Left colon (tissue), 2 donors: ENCODE results near the gene ESYT2. TPM values are rescaled to one million over a fixed set of nuclear protein-coding genes. Genes with fewer than 3 reads are reported as not detected.

ENCODE experiments used
- ATAC-seq: fragments of 200-7000 bp; cut with Tn5 transposase; one replicate; pipeline ENCODE4 v1.9.1; 2020; ENCODE audit warnings: mild to moderate bottlenecking, moderate library complexity
- DNase-seq, 2 donors: peaks; one replicate each; pipeline ENCODE4 v3.0.0-alpha.2; 2020
- intact Hi-C, 2 donors: fragments of 100-400 bp; cut with DNase I in 1 of 2; cut with micrococcal nuclease in 1 of 2; formaldehyde crosslinking; loops; one replicate each; pipeline versions ENCODE4 v1.11.2 to v1.14.0; 2022; cut with DNase I, micrococcal nuclease
- total RNA-seq, 2 donors: library from RNA; stranded (reverse); fragmentation: NEBNext Ultra II Directional; extraction: Animal tissue kit (Norgen Biotek cat#: 25700); gene quantifications; one replicate each; pipeline ENCODE4 v1.2.1, GENCODE V29; 2021
- donor health status: DM: no; HTN: no; CAD: no.
- donor health status: DM: yes; HTN: yes; CAD: no.

ESYT2 gene
- total RNA-seq, 2 donors from 2014 or later, result 68.8 to 86.0 TPM

GRCh38 chr7:158740013-158740656 lies 89.2 kb downstream of the ESYT2 start:
- DNase-seq (peak in 1 of 2 donors; percentile 53), ATAC-seq (no peak)
- intact Hi-C loops, result no loop called here

GRCh38 chr7:158738841-158739240 lies 90.5 kb downstream of the ESYT2 start:
- DNase-seq (no peak), ATAC-seq (no peak)
- intact Hi-C loops, result no loop called here

- intact Hi-C loops, result no loop called here
These were observed 92.1 kb downstream of the ESYT2 start for GRCh38 chr7:158737064-158737695.

GRCh38 chr7:158735935-158736334 lies 93.4 kb downstream of the ESYT2 start:
- no peak for ATAC-seq
- intact Hi-C loops, result no loop called here
- no peak for DNase-seq

More at GRCh38 chr7:158737064-158737695, 92.1 kb downstream of the ESYT2 start:
- ATAC-seq (no peak), DNase-seq (no peak)

- no peak for ATAC-seq
These were observed 94.4 kb downstream of the ESYT2 start for GRCh38 chr7:158734861-158735260.

GRCh38 chr7:158733775-158734494 lies 95.4 kb downstream of the ESYT2 start:
- intact Hi-C loops, result no loop called here
- DNase-seq, result no peak
- ATAC-seq, result peak; percentile 78

More at GRCh38 chr7:158734861-158735260, 94.4 kb downstream of the ESYT2 start:
- DNase-seq, result no peak
- intact Hi-C loops, result no loop called here

GRCh38 chr7:158733220-158733519 lies 96.1 kb downstream of the ESYT2 start:
- DNase-seq, result no peak
- intact Hi-C loops, result no loop called here
- peak; percentile 8 for ATAC-seq

GRCh38 chr7:158732494-158733219 lies 96.7 kb downstream of the ESYT2 start:
- DNase-seq (no peak), ATAC-seq (no peak)
- intact Hi-C loops, result no loop called here

- DNase-seq (no peak), ATAC-seq (no peak)
- intact Hi-C loops, result no loop called here
These were observed 97.5 kb downstream of the ESYT2 start for GRCh38 chr7:158731761-158732160.

GRCh38 chr7:158730383-158731346 lies 98.6 kb downstream of the ESYT2 start:
- no peak for DNase-seq
- ATAC-seq, result no peak
- intact Hi-C loops, result no loop called here

GRCh38 chr7:158729646-158730382 lies 99.5 kb downstream of the ESYT2 start:
- ATAC-seq (no peak), DNase-seq (no peak)
- intact Hi-C loops, result no loop called here

GRCh38 chr7:158728911-158729645 lies 100.2 kb downstream of the ESYT2 start:
- DNase-seq, result no peak
- intact Hi-C loops, result no loop called here
- ATAC-seq, result no peak

- intact Hi-C loops, result no loop called here
- DNase-seq, result no peak
- ATAC-seq, result no peak
These were observed 101.6 kb downstream of the ESYT2 start for GRCh38 chr7:158727690-158728089.

GRCh38 chr7:158726277-158726807 lies 103.0 kb downstream of the ESYT2 start:
- intact Hi-C loops, result no loop called here
- DNase-seq (no peak), ATAC-seq (no peak)

- ATAC-seq, result no peak
- no peak for DNase-seq
- intact Hi-C loops, result no loop called here
These were observed 103.9 kb downstream of the ESYT2 start for GRCh38 chr7:158725506-158725800.

GRCh38 chr7:158724658-158725505 lies 104.4 kb downstream of the ESYT2 start:
- intact Hi-C loops, result no loop called here
- ATAC-seq (no peak), DNase-seq (no peak)
